Purkinje cell (primary cell): ENCODE measurements around the gene RHCE. TPM values are rescaled to one million over a fixed set of nuclear protein-coding genes. Genes with fewer than 3 reads are reported as not detected.

Experiments
- polyA plus RNA-seq: library from polyadenylated mRNA; unstranded; fragments of >200 nt; fragmentation: Nextera tagmentation; gene quantifications from 2 replicates; pipeline ENCODE4 v1.2.1, GENCODE V29; 2014

The RHCE gene
- polyA plus RNA-seq = 1.6 and 2.1 TPM in 2 replicates

GRCh38 chr1:25420715-25421114, at the start of gene RHCE:
Gene RHCE, minus strand, starts transcription at chr1:25420825. Its CDS starts 39 bp downstream, at chr1:25420786.

GRCh38 chr1:25430073-25430966, 9.7 kb upstream of the RHCE start, which contains the start of gene MACO1:
Gene MACO1, plus strand, starts transcription at chr1:25430897. Its CDS starts 202 bp downstream, at chr1:25431099.

GRCh38 chr1:25338188-25338981, 82.2 kb downstream of the RHCE start, which contains the start of gene TMEM50A:
Gene TMEM50A, plus strand, starts transcription at chr1:25338334. Its CDS starts 2,153 bp downstream, at chr1:25340487.

Other genes with a start within 250 kb of the RHCE start
- 56.6 and 64.8 TPM in 2 replicates for gene SYF2, start 188.3 kb downstream of the RHCE start, polyA plus RNA-seq
- gene RSRP1, start 173.4 kb downstream of the RHCE start, polyA plus RNA-seq = 65.5 and 77.5 TPM in 2 replicates
- 0.74 TPM in 1 of 2 replicates, not detected in the other for gene RHD, start 148.3 kb downstream of the RHCE start, polyA plus RNA-seq
- 83.5 and 104 TPM in 2 replicates for gene TMEM50A, start 82.5 kb downstream of the RHCE start, polyA plus RNA-seq
- 8.3 and 11.9 TPM in 2 replicates for gene MACO1, start 10.1 kb upstream of the RHCE start, polyA plus RNA-seq
- 0.16 and 0.36 TPM in 2 replicates for gene LDLRAP1, start 122.8 kb upstream of the RHCE start, polyA plus RNA-seq
- gene MAN1C1, start 196.0 kb upstream of the RHCE start, polyA plus RNA-seq = 3.5 TPM in 1 of 2 replicates, not detected in the other